Stimulated activated CD4-positive, alpha-beta T cell treated with anti-CD3 and anti-CD28 coated beads, Interleukin-4, amount 100 ng/mL, for 48 hours (primary cell): ENCODE results near the gene HGF.
"Not testable (repeated sequence)": the region's sequence is repeated elsewhere in the genome, so short reads cannot be mapped to it uniquely, and the experiment has no call there.

Source experiments
- DNase-seq, 2 donors: peaks; one replicate each; pipeline ENCODE4 v3.0.0-alpha.2; 2020; ENCODE audit warnings: low read depth in 2 of 2

Gene HGF

DNA sequence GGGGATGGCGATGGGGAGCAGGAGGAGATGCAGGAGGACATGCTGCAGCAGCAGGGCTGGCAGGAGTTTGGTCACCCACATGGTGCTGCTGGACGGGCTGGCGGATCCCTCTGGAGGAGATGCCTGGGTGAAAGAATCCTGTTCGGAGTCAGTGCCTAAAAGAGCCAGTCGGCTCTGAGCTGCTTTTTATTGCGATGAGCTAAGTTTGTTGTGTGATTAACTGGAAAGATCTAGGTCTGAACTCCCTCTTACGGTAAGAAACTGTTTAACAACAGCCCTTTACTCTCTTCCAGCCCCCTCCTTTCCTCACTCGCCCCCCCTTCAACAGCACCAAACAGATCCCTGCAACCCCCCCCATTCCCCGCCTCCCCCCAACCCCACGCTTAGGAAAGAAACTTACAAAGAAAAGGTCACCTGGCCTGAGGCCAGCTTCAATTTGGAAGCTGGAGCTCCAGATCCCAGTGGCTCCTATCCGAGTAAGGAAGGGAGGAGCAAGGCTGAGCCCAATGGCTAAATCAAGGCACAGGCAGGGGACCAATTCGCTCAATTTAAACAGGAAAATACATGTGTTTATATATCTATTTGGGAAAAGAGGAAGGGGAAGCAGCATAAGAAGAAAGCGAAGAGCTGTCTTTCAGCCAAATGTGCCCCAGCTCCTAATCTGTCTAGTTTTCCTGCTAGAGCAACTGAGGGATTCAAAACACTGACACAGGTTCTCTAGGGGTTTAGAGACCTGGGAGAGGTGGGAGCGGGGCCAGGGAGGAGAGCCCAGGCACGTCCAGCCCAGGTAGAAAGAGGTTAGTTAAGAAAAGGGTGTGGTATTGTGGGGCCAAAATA, at the start of gene HGF:
Gene HGF, minus strand, starts transcription at position 157 of the 837 bp plus-strand sequence. Its CDS starts 76 bp downstream, at position 81.
- DNase-seq, result no peak

DNA sequence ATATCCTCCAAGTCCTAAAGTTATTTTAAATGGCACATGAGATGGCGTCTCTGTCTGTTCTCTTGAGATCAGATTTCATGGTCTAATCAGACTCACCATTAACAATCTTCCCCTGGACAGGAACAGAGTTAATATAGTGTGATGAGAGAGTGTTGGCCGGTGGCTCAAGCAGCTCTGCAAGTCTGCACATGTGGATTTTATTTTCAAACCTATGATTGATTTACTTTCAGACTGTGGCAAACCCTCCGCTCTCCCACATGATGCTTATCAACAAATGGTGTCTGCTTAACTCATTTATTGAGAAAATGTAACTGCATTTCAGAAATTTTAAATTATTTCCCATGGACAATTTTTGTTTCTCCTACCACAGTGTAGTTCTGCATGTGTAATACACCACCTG, 46.5 kb upstream of the HGF start:
- DNase-seq, result no peak

DNA sequence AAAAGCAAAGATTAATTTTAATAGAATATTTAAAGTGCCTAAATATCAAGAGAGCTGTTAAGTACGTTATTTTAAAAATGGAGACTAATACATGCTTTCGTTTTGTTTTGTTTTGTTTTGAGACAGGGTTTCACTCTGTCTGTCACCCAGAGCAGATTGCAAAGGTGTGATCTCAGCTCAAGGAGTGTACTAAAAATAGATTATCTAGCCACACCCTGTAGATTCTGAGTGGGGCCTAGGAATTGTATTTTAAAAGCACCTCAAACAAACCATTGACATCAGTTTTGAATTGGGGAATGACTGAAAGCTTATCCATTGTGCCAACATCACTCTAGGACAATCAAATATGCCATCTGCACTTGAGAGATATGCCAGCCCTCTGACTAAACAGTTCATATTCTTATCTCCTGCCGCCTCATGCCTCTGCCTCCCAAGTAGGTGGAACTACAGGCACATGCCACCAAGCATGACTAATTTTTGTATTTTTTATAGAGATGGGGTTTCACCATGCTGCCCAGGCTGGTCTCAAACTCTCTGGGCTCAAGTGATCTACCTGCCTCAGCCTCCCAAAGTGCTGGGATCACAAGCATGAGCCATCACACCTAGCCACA, 43.1 kb upstream of the HGF start:
- not testable (repeated sequence) for DNase-seq

DNA sequence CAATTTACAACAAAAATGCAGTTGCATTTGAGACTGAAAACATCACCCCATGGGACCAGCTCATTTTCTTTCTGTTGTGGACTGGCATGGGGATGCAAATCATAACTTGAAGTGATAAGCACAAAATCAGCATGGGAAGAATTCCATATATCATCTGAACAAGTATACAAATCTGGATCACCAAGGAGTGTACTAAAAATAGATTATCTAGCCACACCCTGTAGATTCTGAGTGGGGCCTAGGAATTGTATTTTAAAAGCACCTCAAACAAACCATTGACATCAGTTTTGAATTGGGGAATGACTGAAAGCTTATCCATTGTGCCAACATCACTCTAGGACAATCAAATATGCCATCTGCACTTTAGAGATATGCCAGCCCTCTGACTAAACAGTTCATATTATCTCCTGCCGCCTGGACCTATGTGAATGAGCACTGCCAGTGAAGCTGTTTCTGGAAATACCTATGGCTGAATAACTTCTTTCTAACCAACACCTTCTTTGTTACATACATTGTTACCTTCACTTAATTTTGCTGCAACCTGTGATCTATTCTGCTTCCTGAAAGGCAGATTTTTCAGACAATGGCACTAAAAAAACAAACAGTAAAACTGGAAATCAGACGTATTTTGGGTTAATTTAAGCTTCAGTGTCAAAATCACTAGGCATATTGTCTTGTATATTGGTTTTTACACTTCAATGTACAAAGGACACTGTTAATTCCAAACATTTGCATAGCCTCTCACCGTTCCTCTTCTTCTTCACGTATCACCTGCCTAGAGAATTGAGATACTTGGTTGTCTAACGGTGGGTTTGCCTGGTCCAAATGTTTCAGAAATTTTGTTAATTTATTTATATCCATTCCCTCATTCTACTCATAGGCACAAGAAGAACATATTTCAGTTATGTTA, 42.4 kb upstream of the HGF start:
- DNase-seq, result no peak

DNA sequence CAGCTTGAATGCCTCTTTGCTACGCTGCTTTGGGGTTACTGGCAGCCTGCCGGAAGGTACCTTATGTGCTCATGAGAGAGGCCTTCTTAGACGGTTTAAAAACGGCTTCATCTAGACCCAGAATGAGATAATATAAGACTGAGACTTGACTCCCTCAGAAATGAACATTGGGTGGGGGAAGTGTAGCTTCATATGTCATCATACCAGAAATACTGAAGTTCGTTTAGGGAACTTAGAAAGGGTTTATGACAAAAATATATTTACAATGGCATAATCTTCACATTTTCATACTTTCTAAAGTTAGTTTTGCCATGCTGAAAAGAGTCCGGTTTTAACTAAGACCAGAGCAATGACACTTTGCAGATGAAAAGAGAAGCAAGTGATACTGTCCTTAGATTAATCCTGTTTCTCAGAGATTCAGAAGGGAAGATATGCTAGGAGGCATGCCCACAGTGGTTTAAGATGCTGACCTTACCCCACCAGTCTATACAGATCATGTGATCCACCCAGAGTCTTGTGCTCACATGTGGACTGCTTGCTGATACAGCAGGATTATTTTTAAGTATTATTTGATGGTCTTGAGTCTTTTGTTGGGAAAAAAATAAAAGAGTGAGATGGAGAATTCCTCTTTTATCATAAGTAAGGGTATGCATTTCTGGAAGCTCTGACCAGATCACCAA, 40.8 kb upstream of the HGF start:
- no peak for DNase-seq

DNA sequence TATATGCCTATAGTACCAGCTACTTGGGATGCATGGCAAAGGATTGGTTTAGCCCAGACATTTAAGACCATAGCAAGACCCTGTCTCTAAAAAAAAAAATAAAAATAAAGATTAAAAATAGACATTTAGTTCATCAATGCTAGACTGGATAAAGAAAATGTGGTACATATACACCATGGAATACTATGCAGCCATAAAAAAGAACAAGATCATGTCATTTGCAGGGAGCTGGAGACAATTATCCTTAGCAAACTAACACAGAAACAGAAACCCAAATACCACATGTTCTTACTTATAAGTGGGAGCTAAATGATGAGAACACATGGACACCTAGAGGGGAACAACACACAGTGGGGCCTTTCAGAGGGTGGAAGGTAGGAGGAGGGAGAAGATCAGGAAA, 38.5 kb upstream of the HGF start:
- DNase-seq, result not testable (repeated sequence)

DNA sequence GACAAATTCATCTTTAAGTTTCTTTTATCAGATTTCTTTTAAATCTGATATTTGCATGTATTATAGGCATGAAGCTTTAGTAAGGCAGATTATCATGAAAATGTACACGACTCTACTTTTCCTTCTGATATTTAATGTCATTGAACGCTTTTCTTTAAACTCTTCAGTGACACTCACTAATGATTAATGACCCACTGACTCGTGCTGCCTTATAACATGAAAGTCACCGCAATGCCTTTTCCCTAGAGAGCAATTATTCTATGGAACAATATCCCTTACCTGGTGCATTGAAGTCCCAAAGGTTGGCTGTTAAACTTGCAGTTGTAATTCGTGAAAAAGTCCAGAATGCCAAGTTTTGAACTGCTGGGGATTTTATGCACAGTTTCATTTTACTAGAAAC, 33.4 kb upstream of the HGF start:
- no peak for DNase-seq

DNA sequence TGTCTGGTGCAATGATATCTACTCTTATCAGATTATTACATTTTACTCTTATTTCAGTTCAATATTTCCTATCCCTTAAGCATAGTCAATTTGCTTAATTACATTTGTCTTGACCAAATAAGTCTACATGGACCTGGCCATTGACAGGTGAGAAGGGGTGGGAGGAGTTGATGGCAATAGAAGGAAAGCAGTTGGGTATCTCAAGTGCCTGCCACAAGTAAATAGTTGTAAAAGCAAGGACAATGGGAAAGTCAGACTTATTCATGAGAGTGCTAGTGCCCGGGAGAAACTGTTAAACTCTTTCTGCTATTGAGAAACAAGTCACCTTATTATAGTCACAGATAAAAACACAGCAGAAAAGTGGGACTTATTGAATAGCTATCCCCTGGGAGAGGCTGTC, 32.4 kb upstream of the HGF start:
- no peak for DNase-seq

DNA sequence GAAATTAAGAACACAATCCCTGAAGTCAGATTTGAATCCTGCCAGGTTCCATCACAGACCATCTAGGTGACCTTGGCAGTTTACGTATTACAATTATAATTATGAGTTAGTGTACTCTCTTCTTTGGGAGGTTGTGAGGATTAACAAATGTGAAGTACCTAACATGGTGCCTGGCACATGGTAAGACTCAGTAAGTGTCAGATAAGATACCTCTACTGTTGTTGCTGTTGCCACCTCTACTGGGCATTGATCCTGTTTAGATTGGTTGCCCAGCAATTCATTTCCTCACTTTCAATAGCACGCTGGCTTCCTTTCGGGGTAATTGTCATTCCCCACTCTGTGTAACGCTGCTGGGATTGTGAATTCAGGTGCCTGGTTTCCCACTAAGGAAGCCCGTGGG, 31.7 kb upstream of the HGF start:
- DNase-seq, result no peak

DNA sequence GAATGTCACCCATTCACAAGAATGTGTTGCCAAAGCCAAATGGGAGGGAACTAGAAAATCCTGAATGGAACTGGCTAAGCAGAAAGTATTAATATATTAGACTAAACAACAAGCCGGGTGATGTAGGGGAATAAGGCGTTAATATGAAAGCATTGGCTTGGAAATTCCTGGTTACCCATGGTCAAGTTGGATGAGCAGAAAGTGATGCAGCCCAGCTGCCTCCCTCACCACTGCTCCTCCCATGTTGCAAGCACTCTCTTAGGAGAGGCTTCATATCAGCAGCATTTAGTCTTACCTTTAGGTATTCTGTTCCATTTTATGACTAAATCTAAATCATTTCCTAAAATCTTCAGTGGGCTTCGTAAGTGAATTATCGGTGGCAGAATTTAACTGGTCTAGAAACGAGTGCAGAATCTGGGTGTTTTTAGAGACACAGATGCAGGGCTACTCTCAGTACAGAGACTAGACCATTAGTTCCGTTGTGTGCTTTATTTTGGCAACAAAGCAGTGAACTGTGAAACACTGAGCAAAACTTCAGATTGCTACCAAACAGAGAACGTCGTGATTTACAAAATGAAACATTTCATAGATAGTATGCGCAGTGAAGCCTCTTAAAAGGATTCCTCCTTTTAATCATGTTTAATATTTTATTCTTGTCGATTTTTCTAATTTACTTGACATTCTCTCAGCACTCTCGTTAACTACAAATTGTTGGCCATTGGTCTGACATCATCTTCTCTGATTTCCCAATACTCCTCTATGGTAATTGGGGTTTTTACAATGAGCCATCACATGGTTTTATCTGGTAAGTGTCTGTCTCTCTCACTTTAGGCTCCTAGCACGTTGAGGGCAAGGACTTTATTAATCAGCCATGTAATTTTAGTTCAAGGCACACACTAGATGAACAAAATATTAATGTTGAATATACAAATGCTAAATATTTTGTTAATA, 22.0 kb upstream of the HGF start:
- DNase-seq, result no peak

DNA sequence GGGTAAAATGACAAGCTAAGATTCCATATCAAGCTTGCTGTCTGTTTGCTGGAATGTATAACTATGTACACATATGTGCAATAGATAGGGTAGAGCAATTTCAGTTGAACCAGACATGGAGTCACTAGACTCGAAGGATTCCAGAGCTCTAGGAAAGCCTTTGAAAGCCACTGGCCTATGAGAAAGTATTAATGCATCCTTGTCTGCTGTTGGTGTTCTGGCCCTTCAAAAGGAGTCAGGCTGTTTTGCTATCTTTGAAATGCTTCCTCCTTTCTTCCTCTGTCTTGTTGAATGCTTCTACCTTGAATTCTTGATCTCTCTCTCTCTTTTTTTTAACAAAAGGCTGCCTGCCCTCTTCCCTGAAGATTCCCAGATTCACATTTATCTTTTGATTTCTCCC, 20.8 kb upstream of the HGF start:
- no peak for DNase-seq

DNA sequence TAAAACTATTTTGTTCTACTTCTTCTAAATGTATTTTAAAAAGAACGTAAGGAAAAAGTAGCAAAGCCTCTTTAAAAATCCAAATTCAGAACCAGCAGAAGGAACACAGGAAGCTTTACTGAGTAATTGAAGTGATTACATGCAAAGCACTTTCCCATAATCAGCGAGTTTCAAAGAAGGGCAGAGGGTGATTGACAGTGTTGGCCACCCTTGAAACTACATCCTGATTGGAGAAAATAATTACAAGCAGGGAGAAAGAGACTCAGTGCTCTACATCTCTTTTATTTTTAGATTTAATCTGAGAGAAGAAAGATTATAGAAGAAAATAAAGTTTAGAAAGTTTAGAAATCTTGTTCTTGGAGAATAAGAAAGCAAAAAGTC, 20.3 kb upstream of the HGF start:
- no peak for DNase-seq

DNA sequence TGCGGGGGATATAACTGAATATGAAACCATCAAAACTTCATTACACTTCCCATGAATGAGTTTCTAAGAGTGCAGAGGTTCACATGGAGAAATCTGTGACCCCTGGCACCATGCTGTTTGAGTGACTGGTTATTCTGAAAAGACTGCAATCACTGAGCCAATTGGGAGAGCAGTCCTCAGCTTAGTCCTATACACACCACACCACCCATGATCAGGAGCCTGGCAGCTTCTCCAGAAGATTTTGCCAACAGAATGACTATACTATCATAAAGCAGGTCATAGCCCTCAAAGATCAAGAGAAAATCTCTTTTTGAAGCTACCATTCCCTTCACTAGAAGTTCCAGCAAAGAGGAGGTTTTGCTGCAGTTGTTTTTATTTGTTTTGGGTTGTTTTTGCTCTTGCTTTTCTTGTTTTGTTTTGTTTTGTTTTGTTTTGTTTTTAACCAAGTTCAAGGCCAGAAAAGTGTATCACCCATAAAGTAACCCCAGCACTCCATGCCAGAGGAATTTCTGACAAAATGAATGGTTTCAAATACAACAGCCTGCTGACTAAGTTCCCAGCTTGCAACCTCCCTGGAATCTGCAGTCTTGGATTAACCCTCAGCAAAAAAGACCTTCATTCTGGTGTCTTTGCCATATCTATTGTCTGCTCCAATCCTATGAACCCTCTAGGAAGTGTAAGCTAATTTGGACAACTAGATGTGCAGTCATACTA, 19.7 kb upstream of the HGF start:
- DNase-seq, result no peak

DNA sequence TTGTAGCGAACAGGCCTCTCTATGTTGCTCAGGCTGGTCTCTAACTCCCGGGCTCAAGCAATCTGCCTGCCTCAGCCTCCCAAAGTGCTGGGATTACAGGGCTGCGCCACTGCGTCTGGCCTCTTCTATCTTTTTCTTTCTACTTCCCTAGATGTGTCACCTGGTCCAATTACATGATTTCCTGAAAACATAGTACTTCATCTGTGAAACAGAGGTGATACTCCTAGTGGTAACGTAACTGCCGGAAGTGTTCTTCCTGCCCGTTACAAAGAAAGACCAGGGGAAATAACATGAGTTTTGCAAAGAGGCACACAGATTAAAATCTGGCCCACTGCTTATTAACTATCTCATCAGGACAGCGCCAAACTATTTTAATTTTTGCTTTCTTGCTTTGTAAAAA, 18.4 kb upstream of the HGF start:
- DNase-seq, result no peak

DNA sequence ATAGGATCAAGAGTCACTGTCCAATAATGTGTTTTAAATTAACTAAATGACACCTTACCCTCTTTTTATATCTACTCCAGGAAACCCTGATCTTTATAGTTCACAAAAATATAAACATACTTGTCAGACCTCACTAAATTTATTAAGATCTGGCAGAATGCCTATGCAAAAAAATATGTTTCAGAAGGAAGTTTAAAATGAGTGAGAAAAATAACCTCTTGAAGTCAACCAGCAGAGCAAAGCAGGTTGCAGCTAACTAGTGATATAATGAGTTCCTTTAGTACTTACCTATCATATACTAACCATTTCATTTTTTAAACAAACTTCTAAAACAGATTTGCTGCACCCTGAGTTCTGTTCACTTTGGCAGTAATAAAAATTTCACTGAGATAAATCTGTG, 14.0 kb upstream of the HGF start:
- no peak for DNase-seq

DNA sequence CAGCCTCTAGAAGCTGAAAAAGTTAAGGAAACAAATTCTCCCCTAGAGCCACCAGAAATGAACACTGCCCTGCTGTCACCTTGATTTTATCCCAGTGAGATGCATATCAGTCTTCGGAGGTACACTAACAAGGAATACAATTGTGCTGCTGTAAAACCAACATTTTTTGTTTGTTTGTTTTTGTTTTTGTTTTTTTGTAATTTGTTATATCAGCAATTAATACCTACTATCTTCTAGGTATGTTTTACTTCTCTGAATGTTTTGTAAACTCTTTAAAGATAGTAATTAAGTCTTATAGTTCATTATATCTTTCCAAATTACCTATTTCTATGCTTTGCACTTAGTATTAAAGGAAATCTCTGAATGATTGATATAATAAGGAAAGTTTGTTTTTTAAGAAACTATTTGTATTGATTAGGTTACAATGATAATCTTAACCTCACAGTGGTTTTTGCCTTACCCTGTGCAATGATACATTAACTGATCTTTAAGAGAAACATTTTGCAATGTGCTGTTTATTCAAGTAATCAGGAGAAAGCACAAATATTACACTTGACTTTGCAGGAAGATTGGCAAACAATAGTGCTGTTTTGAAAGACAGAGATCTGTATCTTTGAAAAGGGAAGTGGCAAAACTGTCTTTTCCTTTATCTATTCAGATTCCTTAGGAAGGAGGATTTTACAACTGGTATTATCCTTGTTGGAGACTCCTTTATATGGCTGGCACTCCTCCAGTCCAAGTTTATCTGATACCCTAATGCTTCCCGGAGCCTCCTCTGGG, 11.3 kb upstream of the HGF start:
- DNase-seq, result no peak

DNA sequence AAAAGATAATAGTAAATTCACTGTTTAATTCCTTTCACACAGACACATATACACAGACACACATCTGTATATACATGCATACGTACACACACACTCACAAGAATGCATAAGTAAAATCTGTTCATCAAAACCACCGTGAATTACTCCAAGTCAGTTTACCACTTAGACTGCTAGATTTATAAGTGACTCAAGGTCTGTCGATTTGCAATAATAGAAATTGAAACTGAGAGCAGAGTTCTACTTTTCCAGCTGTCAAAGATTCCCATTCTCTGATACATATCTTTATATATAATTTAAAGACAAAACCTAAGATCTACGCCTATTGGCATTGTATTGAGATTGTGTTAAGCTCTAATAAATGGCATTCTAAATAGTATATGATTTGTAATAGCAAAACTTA, 9.9 kb upstream of the HGF start:
- DNase-seq, result no peak

DNA sequence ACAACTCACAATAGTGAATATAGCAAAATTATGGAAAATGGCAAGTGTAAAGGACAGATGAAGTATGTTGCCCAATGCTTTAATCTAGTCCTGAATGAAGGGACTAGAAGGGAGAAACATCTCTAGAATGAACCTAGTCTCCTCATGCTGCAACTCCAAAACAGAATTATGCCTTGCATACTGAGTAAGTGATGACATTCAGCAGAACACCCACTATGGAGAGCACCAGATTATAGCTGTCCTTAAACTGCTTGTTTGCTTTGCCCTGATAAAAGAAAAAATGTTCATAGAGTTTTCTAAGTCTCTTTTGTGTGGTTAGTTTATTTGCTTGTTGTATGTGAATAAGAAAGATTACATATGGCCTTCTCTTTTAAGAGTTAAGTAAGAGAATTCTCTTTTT, 7.8 kb upstream of the HGF start:
- DNase-seq, result no peak

DNA sequence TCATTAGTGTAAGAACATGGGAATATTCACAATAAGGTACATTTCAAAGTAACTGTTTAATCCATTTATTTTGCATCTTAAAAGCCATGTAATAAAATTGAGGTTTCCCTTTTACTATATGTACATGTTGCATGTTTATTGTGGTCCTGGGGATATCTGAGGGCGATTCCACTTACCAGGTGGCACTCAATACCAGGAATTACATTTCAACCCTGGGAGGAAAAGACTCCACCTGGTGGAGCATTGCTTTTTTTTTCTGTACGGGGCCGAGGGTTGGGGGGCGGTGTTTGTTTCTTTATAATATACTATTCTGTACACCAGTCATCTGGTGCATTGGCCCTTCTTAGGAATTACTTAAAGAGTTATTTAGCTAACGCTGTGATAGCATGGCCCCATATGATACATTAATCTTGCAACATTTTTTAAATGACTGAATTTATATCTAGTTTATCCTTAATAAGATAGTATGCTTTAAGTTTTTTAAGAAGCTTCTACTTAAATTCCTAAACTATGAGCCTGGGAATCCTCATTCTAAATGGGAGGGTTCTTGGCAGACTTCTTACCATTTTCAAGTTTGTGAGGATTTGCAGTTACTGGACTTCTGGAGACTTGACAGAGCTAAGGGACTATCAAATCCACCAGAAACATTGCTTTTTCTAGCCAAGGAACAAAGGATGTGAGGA, 7.2 kb upstream of the HGF start:
- no peak for DNase-seq
